GM12801 (cell line): ENCODE measurements around the gene BCL2.

Experiments used
- CTCF ChIP-seq: IDR thresholded peaks from one replicate; pipeline ENCODE4 v1.5.1; 2011; ENCODE audit warnings: control low read depth; ENCODE audit not compliant: insufficient read length; ENCODE audit errors: extremely low read depth

BCL2 gene

GRCh38 chr18:63237881-63238692 lies 81.5 kb downstream of the BCL2 start:
- no peak for TF ChIP-seq CTCF

DNA sequence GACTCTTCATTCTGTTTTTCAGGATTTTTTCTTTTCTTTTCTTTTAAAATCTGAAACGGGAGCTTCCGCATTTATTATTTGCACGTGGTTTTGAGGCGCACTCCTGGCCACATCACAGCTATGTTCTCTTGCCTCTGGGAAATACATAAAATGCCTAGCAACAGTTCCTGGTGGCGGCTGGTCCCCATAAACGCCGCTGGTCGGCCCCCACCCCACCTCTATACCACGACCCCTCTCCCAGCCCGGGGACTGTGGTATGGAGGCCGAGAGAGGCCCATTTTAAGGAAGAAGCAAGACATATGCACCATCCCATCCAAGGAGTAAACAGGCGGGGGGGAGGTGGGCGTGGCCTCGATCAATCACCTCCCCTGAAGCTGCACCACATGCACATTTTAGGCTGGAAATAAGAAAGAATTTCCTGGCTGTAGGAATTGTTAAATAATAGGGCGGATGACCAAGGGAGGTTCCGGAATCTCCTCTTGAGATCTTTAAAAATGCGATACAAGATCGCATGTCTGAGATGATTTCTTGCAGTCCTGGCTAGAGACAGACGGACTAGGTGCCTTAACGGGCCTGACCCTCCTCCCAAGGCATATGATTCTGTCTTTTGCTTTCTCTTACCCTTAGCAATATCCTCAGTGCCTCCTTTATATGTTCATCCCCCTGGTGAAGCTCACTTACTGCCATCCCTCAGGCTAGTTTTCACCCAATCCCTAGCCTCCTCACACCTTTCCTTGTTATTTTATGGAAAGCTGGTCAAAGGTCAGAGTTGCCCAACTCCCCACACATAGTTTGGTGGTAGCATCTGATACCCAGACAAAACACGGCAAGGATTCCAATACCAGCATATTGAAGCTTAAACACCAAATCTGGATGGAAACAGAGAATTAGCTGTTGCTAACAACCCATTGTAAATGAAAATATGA lies 82.4 kb downstream of the BCL2 start:
- TF ChIP-seq CTCF: no peak

- no peak for TF ChIP-seq CTCF
Observed at GRCh38 chr18:63236406-63236805, 83.2 kb downstream of the BCL2 start.

- no peak for TF ChIP-seq CTCF
Observed at GRCh38 chr18:63234841-63235240, 84.7 kb downstream of the BCL2 start.

DNA sequence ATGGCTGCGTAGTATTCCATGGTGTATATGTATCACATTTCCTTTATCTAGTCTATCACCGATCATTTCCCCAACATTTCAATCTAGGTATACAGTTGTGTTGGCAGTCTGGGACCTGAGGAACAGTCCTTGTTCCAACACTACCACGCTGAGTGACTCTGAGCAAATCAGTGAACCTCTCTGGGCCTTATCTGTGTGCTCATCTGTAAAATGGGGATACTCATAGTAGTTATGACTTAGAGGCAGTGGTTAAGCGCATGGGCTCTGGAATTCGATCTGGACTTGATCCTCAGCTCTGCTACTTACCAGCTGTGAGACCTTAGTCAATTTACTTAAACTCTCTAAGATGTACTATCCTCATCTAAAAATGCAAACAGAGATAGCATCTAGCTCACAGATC lies 85.1 kb downstream of the BCL2 start:
- TF ChIP-seq CTCF: no peak

DNA sequence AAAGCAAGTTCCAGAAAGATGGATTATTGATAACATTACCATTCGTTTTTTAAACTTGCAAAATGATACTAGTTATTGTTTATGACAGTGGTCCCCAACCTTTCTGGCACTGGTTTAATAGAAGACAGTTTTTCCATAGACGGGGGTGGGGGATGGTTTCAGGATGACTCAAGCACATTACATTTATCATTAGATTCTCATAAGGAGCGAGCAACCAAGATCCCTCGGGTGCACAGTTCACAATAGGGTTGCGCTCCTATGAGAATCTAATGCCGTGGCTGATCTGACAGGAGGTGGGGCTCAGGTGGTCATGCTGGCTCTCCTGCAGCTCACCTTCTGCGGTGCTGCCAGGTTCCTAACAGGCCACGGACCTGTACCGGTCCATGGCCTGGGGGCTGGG lies 86.2 kb downstream of the BCL2 start:
- no peak for TF ChIP-seq CTCF

DNA sequence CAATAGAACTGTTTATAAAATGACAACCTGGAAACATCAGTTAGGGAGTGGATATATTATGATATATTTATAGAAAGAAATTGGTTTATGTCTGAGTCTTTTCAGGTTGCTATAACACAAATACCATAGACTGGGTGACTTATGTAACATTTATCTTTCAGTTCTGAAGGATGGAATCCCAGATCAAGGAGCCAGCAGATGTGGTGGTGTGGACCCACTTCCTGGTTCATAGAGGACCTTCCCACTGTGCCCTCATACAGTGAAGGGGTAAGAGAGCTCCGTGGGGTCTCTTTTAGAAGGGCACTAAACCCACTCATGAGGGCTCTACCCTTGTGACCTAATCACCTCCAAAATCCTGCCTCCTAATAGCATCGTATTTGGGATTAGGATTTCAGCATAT lies 86.7 kb downstream of the BCL2 start:
- TF ChIP-seq CTCF: no peak
